Kidney capillary endothelial cell (primary cell): ENCODE data around the gene AMH.

ENCODE experiments used
- DNase-seq: peaks from one replicate; pipeline ENCODE4 v3.0.0-alpha.2; 2018; ENCODE audit warnings: low spot score

AMH gene

GRCh38 chr19:2287585-2288337, 38.6 kb downstream of the AMH start:
- no peak for DNase-seq

GRCh38 chr19:2288338-2288817, 39.3 kb downstream of the AMH start:
- no peak for DNase-seq

- no peak for DNase-seq
Measured at GRCh38 chr19:2288818-2289713, 39.9 kb downstream of the AMH start.

- DNase-seq = no peak
Measured at GRCh38 chr19:2289714-2290435, 40.8 kb downstream of the AMH start.

- no peak for DNase-seq
Measured at GRCh38 chr19:2290441-2291184, 41.5 kb downstream of the AMH start.

- DNase-seq = no peak
Measured at GRCh38 chr19:2291185-2291751, 42.1 kb downstream of the AMH start.

GRCh38 chr19:2294687-2295335, 45.7 kb downstream of the AMH start:
- DNase-seq = peak; percentile 43

- no peak for DNase-seq
Measured at GRCh38 chr19:2296141-2296540, 47.0 kb downstream of the AMH start.

GRCh38 chr19:2300533-2300932, 51.4 kb downstream of the AMH start:
- no peak for DNase-seq
